Dermis lymphatic vessel endothelial cell (primary cell): ENCODE results near the gene TRIM72. TPM values are rescaled to one million over a fixed set of nuclear protein-coding genes. Genes with fewer than 3 reads are reported as not detected.

Experiments used
- total RNA-seq: library from RNA; depleted of rRNA; stranded (reverse); fragments of >200 nt; gene quantifications from 2 replicates; pipeline ENCODE4 v1.2.1, GENCODE V29; 2014

Gene TRIM72
- not detected in 2 replicates for total RNA-seq

GRCh38 chr16:31213877-31214707 lies at the start of gene TRIM72:
TRIM72 (plus strand) TSS chr16:31214119; CDS start chr16:31214739, 620 bp downstream.

GRCh38 chr16:31179747-31180459 lies 34.0 kb upstream of the TRIM72 start, which contains the start of gene FUS:
FUS (plus strand) TSS chr16:31180139; CDS start chr16:31180215, 76 bp downstream.

GRCh38 chr16:31202414-31203375 lies 11.2 kb upstream of the TRIM72 start, which contains the start of gene PYCARD:
PYCARD (minus strand) TSS chr16:31202760; CDS start chr16:31202690, 70 bp downstream.

GRCh38 chr16:31216422-31217135 lies 2.7 kb downstream of the TRIM72 start, which contains the start of gene PYDC1:
PYDC1 (minus strand) TSS chr16:31217135; CDS start chr16:31217028, 107 bp downstream.

Other genes with a start within 250 kb of the TRIM72 start
- gene HSD3B7, start 228.9 kb upstream of the TRIM72 start, total RNA-seq = 20.3 and 28.2 TPM in 2 replicates
- 0.34 and 0.76 TPM in 2 replicates for gene STX1B, start 203.5 kb upstream of the TRIM72 start, total RNA-seq
- gene STX4, start 180.6 kb upstream of the TRIM72 start, total RNA-seq = 19.9 and 22.8 TPM in 2 replicates
- 4.9 and 5.2 TPM in 2 replicates for gene ZNF668, start 139.9 kb upstream of the TRIM72 start, total RNA-seq
- 11.3 and 11.7 TPM in 2 replicates for gene ZNF646, start 139.7 kb upstream of the TRIM72 start, total RNA-seq
- 0.33 and 0.43 TPM in 2 replicates for gene PRSS53, start 125.2 kb upstream of the TRIM72 start, total RNA-seq
- 55.5 and 61.9 TPM in 2 replicates for gene VKORC1, start 119.3 kb upstream of the TRIM72 start, total RNA-seq
- gene BCKDK, start 105.7 kb upstream of the TRIM72 start, total RNA-seq = 9.2 and 9.5 TPM in 2 replicates
- gene KAT8, start 96.5 kb upstream of the TRIM72 start, total RNA-seq = 42.3 and 42.9 TPM in 2 replicates
- not detected in 2 replicates for gene PRSS8, start 78.4 kb upstream of the TRIM72 start, total RNA-seq
- 0.26 and 0.87 TPM in 2 replicates for gene PRSS36, start 64.1 kb upstream of the TRIM72 start, total RNA-seq
- gene FUS, start 34.0 kb upstream of the TRIM72 start, total RNA-seq = 32.1 and 33.1 TPM in 2 replicates
- 66.0 and 80.8 TPM in 2 replicates for gene PYCARD, start 11.4 kb upstream of the TRIM72 start, total RNA-seq
- not detected in 2 replicates for gene PYDC1, start 3.0 kb downstream of the TRIM72 start, total RNA-seq
- gene ITGAM, start 45.9 kb downstream of the TRIM72 start, total RNA-seq = not detected in 2 replicates
- 0.34 TPM in 1 of 2 replicates, not detected in the other for gene ITGAX, start 141.1 kb downstream of the TRIM72 start, total RNA-seq
- gene ITGAD, start 179.2 kb downstream of the TRIM72 start, total RNA-seq = not detected in 2 replicates
- not detected in 2 replicates for gene COX6A2, start 214.2 kb downstream of the TRIM72 start, total RNA-seq
- under 0.01 and 0.26 TPM in 2 replicates for gene ZNF843, start 228.7 kb downstream of the TRIM72 start, total RNA-seq
- 11.4 and 14.2 TPM in 2 replicates for gene ARMC5, start 245.4 kb downstream of the TRIM72 start, total RNA-seq